Activated CD8-positive, alpha-beta memory T cell treated with anti-CD3 and anti-CD28 coated beads, Interleukin-2, amount 50 U/mL, for 24 hours (primary cell): Measurements from ENCODE around the gene SDR9C7.
"Not testable (repeated sequence)": the region's sequence is repeated elsewhere in the genome, so short reads cannot be mapped to it uniquely, and the experiment has no call there.

Experiments used
- DNase-seq: peaks from one replicate; pipeline ENCODE4 v3.0.0-alpha.2; 2020; ENCODE audit errors: extremely low read depth

Gene SDR9C7

DNA sequence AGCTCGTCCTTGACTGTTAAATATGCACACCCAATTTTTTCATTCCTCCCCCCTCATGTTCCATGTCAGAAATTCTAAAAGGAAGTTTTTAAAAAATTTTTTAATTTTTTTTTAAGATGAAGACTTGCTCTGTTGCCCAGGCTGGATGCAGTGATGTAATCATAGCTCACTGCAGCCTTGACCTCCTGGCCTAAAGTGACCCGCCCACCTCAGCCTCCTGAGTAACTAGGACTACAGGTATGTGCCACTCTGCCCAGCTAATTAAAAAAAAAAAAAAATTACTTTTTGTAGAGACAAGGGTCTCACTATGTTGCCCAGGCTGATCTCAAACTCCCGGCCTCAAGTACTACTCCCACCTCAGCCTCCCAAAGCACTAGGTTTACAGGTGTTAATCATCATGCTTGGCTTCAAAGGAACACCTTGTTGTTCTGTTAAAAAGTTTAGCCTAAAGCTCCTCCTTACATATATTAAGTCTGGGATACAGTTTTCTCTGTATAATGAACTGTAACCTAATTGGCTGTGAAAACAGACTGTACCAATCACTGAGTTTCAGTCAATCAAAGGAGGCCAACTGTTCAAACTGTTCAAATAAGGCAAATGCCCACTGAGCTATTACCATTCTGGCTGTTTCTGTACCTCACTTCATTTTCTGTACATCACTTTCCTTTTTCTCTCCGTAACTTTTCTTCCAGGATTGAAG is 17.8 kb downstream of the SDR9C7 start:
- DNase-seq: no peak

DNA sequence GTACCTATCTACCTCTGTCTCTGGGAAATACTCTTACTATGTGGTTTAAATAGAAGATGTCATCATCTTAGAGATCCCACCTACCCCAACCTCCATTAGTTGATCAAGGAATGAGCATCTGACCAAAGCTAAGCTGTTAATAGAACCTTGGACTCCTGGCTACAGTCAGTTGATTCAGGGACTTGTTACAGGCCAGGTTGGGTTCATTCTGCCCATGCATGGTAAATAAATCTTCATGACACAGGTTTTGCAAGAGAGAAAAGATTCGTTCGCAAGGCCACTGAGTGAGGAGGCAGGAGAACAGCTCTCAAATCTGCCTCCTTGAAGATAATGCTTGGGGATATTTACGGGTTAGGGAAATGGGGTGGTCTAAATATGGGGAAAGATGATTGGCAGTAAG is 19.5 kb downstream of the SDR9C7 start:
- DNase-seq: no peak

DNA sequence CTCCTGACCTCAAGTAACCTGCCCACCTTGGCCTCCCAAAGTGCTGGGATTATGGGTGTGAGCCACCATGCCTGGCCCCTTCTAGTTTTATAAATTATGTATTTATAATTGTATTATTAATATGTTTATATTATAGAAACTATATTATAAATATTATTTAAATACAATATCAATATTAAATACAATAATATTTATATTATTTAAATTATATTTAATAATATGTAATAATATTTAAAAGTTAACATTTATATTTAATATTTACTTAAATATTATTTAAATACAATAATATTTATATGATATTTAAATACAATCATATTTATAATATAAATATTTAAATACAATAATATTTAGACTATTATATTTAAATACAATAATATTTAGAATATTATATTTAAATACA is 20.0 kb downstream of the SDR9C7 start:
- DNase-seq: no peak

DNA sequence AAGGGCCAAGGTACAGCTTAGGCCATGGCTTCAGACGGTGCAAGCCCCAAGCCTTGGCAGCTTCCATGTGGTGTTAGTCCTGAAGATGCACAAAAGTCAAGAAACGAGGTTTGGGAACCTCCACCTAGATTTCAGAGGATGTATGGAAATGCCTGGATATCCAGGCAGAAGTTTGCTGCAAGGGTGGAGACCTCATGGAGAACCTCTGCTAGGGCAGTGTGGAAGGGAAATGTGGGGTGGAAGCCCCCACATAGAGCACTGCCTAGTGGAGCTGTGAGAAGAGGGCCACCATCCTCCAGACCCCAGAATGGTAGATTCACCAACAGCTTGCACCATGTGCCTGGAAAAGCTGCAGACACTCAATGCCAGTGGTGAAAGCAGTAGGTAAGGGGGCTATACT is 24.8 kb downstream of the SDR9C7 start:
- DNase-seq: not testable (repeated sequence)

DNA sequence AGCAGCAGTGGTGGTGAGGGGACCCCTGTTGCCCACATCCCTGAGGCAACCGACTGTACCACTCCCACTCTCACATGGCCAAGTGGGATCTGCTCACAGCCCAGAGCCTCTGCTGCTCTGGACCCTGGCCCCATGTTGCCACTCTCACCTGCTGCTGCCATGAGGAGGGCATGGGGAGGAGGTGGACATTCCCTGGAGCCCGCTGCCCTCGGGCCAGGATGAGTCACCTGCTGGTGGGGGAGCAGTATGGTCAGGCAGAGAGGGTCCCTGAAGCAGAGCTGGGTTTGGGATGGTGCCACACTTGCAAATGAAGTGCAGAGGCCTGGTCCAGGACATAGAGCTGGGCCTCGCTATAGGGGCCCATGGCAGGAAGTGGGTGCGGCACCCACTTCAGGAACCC is 26.1 kb downstream of the SDR9C7 start:
- DNase-seq: no peak

DNA sequence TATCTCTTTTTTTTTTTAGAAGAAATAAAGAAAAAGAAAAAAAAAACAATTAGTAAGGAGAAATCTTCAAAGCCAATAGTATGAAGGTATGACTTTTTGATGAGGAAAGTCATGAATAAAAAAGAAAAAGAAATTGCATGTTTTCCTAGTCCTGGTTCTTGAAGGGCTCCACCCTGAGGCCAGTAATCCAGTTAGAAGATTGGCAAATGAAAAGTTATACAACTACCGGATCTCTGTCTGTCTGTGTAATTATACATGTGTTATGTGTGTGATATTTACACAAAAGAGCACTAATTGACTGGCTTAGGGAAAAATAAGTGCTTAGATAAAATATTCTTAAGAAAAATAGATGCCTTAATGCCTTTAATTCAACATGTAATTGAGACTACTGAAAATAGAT is 28.4 kb downstream of the SDR9C7 start:
- no peak for DNase-seq

DNA sequence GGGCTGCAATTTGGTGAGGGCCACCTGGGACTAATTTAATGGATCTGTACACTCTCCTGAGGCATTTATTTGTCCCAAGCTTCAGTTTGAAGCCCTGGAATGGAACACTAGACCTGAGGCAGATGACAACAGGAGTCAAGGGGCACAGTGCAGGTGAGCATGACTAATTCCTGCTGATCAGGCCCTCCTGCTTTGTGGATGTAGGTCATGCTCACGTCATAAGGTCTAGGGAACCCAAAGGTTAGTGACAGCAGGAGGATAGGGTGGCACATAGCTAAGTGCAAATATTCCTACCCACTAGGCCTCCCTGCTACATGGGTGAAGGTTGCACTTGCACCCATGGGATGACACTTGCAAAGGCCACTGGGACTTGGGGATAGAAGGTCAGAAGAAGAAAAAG is 30.8 kb downstream of the SDR9C7 start:
- DNase-seq: no peak

DNA sequence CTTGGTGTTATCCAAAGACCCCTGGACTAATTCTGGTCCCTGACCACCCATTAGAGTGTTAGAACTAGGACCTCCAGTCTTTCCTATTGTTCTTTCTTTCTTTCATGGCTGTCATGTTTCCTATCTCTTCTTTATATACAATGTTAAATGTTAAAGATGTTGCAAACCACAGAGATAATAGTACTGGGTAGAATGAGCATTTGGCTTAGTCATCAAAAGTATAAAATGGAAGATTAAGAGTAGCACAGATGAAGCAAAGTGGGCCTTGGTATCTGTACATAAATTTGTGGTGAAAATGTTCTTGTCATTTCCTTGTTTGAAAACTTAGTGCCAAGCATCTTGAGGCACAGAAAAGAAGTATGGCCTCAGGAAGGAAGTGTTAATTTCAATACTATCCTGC is 32.9 kb downstream of the SDR9C7 start:
- DNase-seq: not testable (repeated sequence)

DNA sequence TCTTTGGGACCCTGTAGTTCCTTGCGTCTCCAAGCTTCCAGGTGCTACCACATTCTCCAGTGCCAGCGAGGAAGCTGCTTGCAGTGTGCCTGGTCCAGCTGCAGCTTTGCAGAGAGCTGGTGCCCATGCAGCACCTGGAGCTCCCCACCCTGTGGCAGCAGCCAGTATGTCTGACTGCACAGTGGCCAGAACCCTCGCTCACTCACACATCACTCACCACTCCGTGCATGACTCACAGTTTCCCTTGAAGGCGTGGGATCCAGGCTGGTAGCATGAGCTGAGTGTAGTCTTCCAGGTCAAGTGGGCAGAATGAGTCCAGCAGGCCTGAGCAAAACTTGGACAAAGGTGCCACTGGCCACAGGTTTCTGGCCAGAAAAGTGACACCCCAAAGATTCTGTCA is 33.6 kb downstream of the SDR9C7 start:
- no peak for DNase-seq

DNA sequence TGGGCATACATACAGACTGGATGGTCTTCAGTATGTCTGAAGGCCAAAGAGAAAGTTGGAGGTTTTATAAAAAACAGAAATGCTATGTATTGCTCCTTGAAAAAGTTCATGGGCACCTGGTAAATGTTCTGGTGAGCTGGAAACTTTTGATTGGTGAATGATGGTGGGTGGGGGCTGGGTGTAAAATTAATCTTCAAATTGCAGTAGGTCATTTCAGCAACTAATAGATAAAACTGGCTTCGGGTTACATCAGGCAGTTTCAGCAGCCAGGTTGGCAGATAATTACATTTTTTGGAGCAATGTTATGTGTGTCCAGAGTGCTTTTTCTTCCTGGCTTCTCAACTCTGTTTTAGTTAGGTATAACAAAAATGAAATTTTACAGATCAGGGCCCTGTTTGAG is 35.3 kb downstream of the SDR9C7 start:
- no peak for DNase-seq

DNA sequence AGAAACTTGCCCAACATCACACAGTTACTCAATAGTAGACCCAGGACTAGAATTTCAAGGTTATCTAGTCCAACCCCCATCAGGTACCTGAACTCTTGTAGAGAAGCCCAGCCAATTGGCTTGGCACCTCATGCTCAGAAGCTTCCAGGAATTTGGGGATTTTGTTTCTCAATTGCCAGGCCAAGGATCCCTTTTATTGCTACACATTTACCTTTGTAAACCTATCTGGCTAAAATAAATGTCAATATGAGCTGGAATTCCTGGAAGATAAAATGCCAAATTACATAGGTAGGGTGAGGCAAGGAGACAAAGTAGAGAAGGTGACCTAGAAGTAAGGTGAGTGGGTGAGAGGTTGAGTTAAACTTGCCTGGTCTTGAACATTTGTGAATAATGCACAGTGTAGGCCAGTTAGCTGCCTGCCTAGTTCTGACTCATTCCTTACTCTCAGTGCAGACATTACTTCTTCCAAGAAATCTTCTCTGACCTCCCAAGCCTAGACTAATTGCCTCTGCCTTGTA is 36.3 kb downstream of the SDR9C7 start:
- DNase-seq: no peak

DNA sequence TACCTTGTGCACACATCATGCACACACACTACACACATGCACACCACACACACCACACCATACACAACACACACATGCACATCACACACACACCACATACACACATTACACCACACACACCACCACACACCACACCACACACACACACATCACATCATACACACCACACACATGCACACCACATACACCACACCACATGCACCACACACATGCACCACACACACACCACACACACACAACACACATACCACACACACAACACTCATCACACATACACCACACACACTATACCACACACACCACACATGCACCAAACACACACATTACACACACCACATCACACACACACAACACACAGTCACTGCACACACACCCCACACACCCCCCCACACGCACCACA is 38.1 kb downstream of the SDR9C7 start:
- no peak for DNase-seq

DNA sequence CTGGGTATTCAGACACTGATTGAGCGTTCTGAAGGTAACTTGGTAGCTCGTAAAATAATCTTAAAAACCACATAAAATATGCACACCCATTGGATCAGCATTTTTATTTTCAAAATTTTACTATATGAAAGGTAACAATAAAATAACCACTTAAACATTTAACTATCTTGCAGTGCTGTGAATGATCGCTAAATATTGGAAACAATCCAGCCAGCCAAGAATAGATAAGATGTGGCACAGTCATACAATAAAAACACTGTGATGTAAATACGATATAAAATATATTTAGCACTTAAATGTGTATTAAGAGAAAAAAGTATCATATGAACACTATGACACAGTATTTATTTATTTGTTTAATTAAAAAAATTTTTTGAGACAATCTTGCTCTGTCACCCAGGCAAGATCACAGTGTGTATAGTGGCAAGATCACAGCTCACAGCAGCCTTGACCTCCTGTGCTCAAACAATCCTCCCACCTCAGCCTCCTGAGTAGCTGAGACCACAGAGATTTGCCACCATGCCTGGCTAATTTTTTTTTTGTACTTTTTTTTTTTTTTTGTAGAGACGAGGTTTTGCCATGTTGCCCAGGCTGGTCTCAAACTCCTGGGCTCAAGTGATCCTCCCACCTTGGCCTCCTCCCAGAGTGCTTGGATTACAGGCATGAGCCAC is 39.4 kb downstream of the SDR9C7 start:
- DNase-seq: no peak

DNA sequence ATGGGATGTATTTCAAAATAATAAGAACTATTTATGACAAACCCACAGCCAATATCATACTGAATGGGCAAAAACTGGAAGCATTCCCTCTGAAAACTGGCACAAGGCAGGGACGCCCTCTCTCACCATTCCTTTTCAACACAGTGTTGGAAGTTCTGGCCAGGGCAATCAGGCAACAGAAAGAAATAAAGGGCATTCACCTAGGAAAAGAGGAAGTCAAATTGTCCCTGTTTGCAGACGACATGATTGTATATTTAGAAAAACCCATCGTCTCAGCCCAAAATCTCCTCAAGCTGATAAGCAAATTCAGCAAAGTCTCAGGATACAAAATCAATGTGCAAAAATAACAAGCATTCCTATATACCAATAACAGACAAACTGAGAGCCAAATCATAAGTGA is 42.3 kb downstream of the SDR9C7 start:
- not testable (repeated sequence) for DNase-seq

DNA sequence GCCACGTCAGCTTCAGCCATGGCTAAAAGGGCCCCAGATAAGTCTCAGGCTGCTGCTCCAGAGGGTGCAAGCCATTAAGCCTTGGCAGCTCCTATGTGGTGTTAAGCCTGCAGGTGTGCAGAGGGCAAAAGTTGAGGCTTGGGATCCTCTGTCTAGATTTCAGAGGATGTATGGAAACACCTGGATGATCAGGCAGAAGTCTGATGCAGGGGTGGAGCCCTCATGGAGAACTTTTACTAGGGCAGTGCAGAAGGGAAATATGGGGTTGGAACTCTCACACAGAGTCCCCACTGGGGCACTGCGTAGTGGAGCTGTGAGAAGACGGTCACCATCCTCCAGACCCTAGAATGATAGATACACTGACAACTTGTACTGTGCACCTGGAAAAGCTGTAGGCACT is 47.9 kb downstream of the SDR9C7 start:
- no peak for DNase-seq

DNA sequence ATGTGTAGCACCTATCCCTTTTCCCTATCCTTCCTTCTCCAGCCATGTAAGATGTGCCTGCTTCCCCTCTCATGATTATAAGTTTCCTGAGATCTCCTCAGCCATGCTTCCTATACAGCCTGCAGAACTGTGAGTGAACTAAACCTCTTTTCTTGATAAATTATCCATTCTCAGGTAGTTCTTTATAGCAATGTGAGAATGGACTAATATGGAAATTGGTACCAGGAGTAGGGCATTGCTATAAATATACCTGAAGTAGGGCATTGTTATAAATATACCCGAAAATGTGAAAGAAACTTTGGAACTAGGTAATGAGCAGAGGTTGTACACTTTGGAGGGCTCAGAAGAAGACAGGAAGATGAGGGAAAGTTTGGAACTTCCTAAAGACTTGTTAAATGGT is 48.9 kb downstream of the SDR9C7 start:
- DNase-seq: no peak

DNA sequence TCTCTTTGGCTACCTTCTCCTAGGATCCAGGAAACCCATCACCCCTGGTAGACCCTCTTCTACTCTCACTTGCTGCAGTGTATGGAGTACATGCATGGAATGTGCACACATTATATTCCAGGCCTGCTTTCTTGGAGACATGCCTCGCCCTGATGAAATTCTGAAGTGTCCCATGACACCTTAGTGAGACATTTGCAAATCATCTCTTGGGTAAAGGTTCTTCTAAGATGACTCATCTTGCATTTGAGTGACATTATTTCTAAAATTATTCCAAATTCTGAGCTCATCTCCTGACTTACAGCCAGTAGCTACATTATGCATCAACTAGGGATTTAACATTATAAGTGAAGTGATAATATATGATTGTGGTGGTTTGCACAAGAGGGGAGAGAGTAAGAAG is 49.8 kb downstream of the SDR9C7 start:
- no peak for DNase-seq

DNA sequence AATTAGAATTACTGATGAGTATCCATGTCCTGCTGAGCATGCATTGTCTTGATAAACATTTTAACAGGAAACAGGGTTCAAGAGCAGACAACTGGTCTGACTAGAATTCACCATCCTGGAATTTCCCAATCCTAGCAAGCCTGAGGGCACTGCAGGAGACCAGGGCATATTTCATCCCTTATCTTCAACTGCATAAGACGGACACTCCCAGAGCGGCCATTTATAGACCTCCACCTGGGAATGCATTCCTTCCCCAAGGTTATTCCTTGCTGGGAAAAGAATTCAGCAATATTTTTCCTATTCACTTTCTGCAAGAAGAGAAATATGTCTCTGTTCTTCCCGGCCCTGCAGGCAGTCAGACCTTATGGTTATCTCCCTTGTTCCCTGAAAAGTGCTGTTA is 51.8 kb downstream of the SDR9C7 start:
- not testable (repeated sequence) for DNase-seq

DNA sequence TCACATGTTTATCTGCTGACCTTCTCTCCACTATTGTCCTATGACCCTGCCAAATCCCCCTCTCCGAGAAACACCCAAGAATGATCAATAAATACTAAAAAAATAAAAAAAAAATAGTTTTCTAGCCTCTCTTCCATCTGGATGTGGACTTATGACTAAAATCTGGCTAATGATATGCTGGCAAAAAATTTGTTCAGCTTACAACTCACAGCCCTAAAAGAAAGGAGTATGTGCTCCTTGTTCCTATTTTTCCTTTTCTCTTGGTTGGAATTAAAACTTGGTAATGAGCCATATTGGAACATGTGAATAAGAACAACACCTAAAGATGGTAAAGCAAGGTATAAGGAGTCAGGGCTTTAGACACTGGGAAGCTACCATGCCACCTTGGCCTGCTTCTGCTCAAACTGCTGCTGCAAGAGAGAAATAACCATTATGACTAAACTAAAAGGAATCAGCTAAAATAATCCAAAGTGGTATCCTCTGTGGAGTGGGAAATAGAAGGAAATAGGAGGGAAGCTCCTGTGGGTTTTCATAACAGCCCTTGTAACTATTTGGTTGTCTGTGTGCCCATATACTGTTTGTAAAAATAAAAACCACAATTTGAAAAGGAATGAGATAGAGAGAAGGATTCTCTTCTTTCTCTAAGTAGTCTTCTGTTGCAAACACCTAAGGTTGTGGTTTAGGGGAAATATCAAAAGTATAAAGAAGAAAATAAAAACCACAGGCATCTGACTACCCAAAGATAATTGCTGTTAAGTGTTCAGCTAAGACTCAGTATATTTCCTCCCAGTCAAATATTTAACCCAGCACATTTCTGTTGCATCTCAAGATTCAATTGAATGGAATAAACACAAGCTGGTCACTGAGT is 53.8 kb downstream of the SDR9C7 start:
- DNase-seq: no peak

DNA sequence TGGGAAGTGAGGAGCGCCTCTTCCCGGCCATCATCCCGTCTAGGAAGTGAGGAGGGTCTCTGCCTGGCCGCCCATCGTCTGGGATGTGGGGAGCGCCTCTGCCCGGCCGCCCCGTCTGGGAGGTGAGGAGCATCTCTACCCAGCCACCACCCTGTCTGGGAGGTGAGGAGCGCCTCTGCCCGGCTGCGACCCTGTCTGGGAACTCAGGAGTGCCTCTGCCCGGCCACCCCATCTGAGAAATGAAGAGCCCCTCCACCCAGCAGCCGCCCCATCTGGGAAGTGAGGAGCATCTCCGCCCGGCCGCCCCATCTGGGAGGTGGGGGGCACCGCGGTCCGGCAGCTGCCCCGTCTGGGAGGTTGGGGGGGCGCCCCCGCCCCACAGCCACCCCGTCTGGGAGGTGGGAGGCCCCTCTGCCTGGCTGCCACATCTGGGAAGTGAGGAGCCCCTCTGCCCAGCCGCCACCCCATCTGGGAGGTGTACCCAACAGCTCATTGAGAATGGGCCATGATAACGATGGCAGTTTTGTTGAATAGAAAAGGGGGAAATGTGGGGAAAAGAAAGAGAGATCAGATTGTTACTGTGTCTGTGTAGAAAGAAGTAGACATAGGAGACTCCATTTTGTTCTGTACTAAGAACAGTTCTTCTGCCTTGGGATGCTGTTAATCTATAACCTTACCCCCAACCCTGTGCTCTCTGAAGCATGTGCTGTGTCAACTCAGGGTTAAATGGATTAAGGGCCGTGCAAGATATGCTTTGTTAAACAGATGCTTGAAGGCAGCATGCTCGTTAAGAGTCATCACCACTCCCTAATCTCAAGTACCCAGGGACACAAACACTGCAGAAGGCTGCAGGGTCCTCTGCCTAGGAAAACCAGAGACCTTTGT is 54.7 kb downstream of the SDR9C7 start:
- not testable (repeated sequence) for DNase-seq

DNA sequence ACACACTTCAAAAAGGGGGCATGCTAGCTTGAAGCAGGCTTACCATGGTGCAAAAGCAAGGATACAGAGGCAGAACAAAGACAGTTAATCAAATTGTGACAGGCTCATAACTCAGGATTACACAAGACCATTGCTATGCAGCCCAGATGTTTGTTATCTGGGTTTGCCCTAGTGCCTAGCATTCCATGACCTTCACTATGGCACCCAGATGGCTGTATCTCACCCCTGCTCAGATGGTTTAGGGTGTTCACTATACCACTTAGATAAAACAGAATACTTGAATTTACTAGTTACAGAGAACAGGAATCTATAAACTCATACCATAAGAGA is 56.2 kb downstream of the SDR9C7 start:
- no peak for DNase-seq
